HG03565 (cell line): ENCODE results near the gene PDZD7.

Source experiments
- ATAC-seq: cut with Tn5 transposase; IDR thresholded peaks from one replicate; pipeline ENCODE4 v1.9.1; 2021; ENCODE audit warnings: mild to moderate bottlenecking, moderate library complexity; ENCODE audit not compliant: unreplicated experiment

PDZD7 gene

GRCh38 chr10:101061624-101062231 lies 30.8 kb upstream of the PDZD7 start, which contains the start of gene KAZALD1:
TSS of gene KAZALD1 (plus strand) at chr10:101061989. CDS start at chr10:101062593, 604 bp downstream.
- ATAC-seq = no peak

DNA sequence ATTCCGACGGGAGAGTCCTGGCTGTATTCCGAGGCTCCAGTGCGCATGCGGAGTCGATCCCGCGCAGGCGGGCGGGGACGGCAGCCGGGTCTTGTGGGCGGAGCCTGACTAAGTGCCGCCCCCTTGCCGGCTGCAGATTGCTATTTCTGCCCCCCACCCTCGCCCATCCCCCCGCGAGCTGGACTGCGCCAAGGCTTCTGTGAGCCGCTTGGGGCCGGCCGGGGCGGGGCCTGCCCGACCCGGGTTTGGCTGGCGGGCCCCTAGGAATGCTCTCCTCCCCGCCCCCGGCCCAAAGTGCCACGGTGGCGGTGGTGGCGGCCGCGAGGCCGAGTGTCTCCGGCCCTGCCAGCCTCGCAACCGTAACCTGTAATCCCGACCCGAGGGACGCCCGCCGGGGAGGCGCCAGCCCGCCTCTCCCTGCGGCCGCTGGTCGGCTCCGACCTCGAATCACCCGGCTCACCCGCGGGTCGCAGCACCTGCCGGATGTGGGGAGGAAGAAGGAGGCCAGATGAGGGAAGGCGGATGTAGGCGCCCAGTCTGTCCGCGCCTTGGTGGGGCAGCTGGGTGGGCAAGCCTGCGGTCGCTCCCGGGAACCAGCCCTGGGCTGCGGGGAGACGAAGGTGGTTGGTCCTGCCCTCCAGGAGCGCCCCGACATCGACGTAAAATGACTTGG lies 30.2 kb upstream of the PDZD7 start:
- peak; percentile 41 for ATAC-seq

GRCh38 chr10:101060036-101060950 lies 29.4 kb upstream of the PDZD7 start:
- ATAC-seq = peak; percentile 37

- ATAC-seq = no peak
Measured at GRCh38 chr10:101056365-101057151, 25.6 kb upstream of the PDZD7 start.

DNA sequence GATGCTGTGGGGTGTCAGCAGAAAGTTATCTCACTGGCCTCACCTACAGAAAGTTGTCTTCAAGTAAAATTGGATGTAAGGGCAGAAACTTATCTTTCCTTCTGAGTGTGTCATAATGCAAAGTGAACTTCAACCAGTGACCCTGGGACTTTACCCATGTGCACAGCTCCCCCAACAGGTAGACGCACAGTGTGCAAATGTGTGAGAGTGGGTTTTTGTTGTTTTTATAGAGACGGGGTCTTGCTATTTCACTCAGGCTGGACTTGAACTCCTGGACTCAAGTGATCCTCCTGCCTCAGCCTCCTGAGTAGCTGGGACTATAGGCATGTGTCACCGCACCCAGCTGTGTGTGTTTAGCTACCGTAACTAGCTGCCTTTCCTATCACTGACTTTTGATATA lies 24.5 kb upstream of the PDZD7 start:
- ATAC-seq = no peak

DNA sequence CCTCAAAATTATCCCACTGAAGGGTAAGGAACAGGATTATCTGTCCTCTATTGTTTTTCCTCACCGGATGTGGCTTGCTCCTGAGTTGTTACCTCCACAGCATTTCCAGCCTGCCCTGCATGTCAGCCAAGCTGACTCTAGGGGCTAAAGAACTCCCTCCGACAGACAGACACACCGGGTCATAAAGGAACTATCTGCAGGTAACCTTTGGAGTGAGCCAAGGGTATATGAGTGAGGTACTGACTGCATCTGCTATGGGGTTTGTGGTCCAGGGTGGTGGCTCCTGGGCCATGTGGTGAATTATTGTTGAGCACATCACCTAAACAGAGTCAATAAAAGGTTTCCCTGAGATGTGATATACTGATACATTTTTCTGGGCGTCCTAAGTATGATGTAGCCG lies 23.9 kb upstream of the PDZD7 start:
- no peak for ATAC-seq

GRCh38 chr10:101054351-101054750 lies 23.4 kb upstream of the PDZD7 start:
- ATAC-seq = no peak

DNA sequence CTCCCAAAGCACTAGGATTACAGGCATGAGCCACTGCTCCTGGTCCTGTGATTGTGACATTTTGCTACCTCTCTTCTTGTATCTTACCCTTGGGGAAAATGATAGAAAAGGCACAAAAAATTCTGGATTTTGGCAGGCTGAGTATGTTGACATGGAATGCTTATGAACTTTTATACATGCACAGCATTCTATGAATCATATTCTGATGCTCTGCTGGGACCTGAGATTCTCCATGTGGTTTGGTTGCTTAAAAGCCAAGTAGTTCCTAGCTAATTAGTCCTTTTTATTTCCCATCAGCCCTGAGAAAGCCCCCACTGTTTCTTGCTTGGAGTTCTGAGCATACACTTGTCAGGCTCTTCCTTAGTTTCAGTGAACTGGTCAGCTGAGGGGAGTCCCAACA lies 22.6 kb upstream of the PDZD7 start:
- no peak for ATAC-seq

GRCh38 chr10:101052285-101052684 lies 21.4 kb upstream of the PDZD7 start:
- no peak for ATAC-seq

DNA sequence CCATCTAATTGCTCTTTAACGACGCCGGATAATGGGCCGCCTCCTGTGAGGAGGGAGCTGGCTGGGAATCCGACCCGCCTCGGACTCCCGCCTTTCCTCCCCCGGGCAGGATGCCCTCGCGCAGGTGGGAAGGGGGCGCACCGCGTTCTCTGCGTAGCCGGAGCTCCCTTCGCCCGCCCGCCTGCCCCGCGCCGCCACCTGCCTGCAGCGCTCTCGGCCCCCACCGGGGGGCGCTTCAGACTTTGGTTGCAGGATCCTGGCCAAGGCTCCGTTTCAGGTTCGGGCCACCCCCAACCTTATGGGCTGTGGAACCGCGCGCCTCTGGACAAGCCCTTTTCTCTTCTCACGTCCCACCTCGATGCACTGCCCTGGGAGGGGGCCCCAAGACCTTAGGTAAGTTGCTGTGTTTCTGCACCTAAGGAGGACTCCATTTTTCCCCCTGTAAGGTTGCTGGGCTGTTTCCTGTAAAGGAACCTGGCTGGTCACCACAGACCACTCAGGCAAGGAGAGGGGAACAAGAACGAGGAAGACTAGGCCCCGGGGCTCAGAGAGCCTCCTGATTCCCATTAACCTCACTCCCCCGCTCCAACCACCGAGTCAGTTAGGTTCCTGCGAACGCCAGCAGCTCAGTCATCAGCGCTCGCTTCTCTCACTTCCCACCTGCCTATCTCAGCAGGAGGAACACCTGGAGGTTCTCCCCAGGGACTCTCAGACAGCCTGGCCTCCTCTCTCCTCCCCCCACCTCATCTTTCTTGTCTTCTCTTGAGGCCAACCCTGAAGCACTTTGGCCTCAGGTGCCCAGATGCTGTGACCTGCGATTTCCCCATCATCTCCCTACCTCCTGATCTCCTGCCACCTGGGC lies 19.5 kb upstream of the PDZD7 start:
- ATAC-seq = no peak

DNA sequence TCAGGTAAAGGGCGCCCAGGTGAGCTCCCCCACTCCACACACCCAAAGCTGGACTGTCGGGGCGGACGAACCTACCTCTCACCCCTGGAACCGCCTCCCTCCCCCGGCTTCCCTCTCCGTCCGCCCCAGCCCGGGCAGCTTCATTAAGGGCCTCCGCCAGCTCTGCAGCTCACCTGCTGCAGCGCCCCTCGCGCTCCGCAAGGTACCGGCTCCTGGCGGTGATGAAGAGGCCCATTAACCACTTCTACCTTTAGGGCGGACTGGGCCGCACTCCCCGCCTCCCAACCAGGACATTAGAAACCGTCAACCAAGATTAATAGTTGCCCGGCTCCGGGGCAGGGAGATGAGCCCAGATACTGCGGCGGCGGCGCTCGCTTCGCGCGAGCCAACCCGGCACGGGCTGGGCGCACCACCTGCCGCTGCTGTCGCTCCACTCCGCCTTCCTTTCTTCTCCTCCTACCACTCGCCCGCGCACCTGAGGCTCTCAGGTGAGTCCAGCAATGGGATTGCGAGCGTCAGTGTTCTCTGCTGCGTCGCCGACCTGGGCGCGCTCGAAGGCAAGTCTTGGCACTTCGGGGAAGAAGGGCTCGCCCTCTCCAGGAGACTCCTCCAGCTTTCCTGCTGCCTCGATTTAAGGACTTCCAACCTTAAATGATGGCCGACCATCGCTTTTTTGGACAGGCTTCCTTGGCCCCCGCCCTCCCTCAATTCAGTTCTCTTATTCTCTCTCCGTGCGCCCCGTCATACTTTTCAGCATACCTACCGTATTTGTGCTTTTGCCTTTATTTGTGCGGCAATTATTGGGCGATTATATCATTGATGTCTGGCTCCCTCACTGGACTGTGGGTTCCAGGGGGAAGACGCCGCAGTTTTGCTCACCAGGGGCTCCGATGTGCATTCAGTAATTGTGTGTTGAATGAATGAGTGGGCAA lies 17.3 kb upstream of the PDZD7 start:
- ATAC-seq = no peak

DNA sequence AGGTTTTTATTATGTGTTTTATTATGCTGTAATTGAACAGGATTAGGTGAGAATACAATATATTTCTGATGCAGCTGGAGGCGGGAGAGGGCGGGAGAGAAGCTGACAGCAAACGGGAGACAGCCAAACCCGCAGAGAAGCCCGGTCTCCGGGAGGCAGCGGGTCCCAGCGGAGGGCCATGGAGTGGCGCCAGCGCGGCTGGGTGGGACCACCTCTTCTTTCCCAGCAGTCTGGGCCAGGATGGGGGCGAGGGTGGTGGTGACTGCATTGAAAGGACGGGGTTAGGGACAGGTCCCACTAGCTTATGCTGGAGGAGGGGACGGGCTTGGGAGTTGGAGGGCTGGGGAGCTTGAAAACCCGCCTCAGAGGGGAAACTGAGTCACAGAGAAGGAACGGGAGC lies 16.3 kb upstream of the PDZD7 start:
- ATAC-seq = no peak

DNA sequence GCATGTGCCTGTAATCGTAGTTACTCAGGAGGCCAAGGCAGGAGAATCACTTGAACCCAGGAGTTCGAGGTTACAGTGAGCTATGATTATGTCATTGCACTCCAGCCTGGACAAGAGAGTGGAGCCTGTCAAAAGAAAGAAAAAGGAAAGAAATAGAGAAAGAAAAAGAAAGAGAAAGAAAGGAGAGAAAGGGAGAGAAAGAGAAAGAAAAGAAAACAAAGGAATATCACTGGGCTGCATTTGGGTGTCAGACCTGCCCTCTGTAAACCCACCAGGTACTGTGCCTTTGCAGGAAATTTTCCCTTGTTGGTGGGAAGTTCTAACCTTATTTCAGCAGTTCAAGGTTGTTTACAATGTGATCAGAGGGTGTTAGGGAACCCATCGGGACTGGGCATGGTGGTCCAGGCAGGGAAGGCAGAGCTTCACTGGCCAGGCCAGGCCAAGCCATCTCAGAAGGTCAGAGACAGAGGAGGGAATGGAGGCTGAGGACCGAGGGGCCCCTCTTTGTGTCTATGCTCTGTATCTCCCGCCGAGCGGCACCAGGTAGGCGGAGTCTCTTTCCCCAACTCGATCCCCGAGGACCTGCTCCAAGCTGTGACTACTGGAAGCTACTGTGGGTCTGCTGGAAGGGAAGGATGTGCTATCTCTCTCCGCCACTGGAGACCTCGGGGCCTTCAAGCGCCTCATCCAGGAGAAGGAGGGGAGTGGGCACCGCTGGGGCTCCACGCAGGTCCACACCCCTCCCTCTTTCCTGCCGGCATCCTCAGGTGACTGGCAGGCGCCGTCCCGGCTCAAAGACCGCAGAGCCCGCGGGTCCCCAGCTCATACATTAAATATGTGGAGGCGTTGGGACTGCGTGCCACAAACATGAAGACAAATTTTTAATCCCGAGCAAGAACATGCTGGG lies 15.7 kb upstream of the PDZD7 start:
- ATAC-seq = no peak

DNA sequence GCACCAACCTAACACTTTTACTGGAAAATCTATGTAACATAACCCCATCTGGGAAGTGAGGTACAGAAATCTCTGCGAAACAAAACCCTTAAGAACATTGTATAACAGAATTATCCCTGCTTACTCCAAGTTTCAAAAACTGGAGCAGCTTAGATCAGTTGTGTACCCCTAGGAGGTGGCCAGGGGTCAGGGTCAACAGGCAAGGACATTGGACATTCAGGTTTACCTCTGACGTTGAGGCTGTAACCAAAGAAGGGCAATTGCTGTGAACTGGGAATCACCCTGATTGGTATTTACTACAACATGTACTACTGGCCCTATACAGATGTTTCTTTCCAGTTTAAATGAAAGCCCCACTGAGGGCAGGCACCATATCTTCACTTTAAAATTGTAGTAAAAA lies 13.2 kb upstream of the PDZD7 start:
- no peak for ATAC-seq

- no peak for ATAC-seq
Measured at GRCh38 chr10:101043363-101043707, 12.4 kb upstream of the PDZD7 start.

DNA sequence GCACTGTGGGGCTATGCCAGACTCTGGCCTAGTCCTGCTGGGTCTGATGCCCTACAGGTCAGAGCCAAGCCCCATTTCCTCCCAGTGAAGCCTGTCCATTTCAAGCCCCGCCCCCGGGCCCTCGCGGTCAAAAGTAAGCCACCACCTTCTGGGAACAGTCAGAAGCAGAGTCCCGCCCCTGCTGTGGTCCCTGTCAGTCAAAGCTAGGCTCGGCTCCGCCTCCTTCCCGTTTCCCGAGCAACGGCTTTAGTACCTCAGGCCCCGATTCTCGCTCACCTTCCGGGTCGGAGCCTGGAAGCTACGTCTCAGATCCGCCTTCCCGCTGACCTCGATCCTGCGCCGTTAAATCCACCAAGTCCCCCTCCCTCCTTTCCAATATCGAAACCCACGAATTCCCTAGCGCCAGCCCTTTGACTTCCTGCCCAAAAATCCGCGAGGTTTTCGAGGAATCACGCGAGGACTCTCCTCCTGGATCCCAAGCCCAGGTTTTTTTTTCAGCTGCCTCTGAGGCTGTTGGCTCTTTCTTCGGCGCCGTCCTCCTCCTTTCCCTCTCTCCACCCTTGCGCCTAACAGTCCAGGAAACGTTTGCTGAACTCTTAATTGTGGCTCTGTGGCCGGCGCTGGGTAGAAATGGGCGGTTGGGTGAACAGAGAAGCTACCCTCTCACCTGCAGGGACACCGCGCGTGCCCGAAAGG lies 11.9 kb upstream of the PDZD7 start:
- peak; percentile 85 for ATAC-seq

DNA sequence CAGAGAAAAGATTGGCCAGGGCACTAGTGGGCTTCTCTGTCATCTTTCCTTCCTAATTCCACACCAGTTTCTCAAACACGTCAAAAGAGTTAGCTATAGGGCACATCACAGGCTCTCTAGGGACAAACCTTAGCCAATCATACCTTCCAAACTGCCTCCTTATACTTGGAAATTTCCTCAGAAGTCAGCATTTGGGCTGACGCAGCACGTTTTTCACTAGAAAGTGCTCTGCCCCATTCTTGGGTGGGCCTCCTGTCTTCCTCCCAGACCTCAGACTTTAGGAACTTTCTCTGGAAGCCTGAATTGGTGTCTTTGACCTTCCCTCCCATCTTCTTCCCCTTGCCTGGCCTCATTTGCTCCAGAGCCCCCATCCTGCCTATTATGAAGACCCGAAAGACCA lies 11.2 kb upstream of the PDZD7 start:
- no peak for ATAC-seq
